ENCODE measurements around the gene FRMD4B.

Gene FRMD4B

GRCh38 chr3:69367586-69367985 is 18.3 kb downstream of the FRMD4B start:
- no peak for DNase-seq (ENCODE audit: low read depth in 3 of 3, low spot score in 1 of 3)

GRCh38 chr3:69364354-69364753 is 21.5 kb downstream of the FRMD4B start:
- no peak for DNase-seq (ENCODE audit: low read depth in 3 of 3, low spot score in 1 of 3)

- no peak for DNase-seq (ENCODE audit: low read depth in 3 of 3, low spot score in 1 of 3)
Observed at GRCh38 chr3:69360690-69361089, 25.2 kb downstream of the FRMD4B start.

- no peak for DNase-seq (ENCODE audit: low read depth in 3 of 3, low spot score in 1 of 3)
Observed at GRCh38 chr3:69359916-69360315, 26.0 kb downstream of the FRMD4B start.

DNA sequence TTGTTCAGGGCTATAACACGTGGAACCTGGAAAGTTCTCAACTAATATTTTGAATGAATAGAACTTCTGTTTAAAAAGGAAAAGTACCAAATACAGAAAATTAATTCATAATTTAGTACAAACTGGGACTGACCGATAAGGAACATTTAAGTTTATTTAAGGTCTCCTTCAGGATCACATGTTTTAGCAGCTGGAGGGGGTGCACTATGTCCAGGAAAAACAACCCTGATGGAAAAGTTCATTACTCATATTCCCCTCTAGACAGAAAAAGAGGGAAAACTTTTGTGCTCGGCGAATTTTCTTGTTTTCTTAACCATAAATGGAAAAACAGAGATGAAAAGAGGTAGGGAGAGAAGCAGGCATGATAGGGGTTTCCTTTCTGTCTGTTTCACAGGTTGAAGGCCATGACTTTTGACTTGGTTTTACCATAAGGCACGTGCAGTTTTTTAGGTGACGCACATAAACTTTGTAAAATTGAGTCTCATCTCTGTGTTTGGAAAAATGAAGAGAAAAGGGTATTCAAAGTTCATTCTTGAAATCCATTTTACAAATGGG is 26.5 kb downstream of the FRMD4B start:
- DNase-seq (ENCODE audit: low read depth in 3 of 3, low spot score in 1 of 3), result no peak

DNA sequence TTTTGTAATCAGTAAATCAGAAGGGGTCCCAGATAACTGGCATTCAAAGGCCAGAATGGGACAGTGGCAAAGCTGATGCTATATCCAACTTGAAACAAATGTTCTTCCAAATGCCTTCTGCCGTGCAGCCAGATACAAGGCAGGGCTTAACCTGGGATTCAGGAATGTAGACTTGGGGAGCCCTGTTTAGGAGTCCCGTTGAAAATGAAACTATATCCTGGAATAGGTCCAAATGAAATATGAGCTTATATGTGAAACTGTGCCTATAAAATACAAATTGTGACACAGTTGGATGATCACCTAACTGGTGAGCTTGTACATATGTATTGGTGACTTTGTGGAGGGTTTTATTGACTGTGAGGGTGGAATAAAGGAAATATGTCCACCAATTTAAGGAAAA is 28.7 kb downstream of the FRMD4B start:
- DNase-seq (ENCODE audit: low read depth in 3 of 3, low spot score in 1 of 3), result no peak

DNA sequence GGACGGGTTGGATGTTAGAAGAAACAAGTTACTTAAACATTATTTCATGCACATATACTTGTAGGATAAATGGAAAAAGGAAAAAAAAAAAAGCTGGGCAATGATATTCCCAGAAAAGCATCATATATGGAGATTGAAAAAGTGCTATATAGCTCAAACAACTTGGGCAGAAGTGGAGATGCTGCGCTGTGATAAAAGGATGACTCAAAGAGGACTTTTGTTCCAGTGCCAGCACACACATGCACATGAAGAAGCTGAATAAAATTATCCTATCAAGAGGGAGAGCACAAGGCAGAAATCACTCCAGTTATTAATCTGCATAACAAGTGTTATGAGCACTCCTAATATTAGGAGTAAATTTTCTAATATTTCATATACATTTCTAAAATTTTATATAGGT is 30.9 kb downstream of the FRMD4B start:
- DNase-seq (ENCODE audit: low read depth in 3 of 3, low spot score in 1 of 3), result no peak

- DNase-seq (ENCODE audit: low read depth in 3 of 3, low spot score in 1 of 3), result no peak
Observed at GRCh38 chr3:69353503-69353902, 32.4 kb downstream of the FRMD4B start.

- DNase-seq (ENCODE audit: low read depth in 3 of 3, low spot score in 1 of 3), result no peak
Observed at GRCh38 chr3:69353088-69353478, 32.8 kb downstream of the FRMD4B start.

DNA sequence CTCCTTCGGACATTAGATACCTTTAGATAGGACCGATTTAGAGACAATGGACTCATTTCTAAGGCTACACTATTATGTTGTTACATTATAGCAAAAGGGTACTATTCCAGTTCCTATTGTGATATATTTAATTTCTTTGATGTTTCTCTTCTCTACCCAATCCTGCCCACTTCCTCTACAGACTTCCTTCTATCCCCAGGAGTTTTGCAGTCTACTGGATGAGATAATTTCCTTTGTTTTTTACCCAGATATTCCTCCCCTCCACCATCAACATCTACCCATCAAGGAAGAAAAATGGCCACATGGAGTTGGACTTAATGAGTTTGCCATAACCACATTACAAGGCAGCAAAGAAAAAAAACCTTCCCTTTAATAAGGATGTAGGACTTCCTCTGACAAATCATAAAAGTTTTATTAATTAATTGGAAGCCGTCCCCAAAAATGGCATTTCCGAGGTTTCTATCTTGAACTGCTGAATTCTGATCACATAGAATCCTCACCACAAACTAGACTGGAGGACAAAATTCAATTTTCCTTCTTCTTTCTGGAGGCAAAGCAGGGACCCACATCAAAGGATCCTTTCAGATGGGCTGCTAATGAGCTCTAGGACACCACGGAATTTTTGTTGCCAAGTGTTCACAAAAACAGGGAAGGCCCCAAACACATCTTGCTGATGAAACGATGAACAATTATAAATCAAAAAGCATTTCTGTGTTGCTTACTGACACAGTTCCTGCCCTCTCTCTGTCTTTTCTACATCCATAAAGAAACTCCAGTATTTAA is 33.4 kb downstream of the FRMD4B start:
- DNase-seq (ENCODE audit: low read depth in 3 of 3, low spot score in 1 of 3), result no peak

- no peak for DNase-seq (ENCODE audit: low read depth in 3 of 3, low spot score in 1 of 3)
Observed at GRCh38 chr3:69343875-69344274, 42.0 kb downstream of the FRMD4B start.

GRCh38 chr3:69342074-69342473 is 43.8 kb downstream of the FRMD4B start:
- no peak for DNase-seq (ENCODE audit: low read depth in 3 of 3, low spot score in 1 of 3)

DNA sequence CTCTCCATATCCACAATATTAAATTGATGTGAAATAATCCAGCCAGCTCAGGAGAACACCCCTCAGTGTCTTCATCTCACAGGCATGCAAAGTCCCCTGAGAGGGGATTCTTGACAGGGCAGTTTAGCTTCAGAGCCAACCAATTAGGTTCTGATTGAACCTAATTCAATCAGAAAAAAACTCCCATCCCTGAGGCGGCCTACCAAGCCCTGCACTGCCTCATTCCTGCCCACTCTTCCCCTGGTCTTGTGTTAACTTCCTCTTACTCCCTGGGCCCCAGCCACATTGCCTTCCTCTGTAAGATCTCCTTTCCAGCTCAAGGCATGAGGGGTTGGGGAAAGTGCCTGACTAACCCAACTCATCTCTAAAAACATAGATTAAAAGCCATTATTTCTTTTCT is 46.1 kb downstream of the FRMD4B start:
- no peak for DNase-seq (ENCODE audit: low read depth in 3 of 3, low spot score in 1 of 3)

DNA sequence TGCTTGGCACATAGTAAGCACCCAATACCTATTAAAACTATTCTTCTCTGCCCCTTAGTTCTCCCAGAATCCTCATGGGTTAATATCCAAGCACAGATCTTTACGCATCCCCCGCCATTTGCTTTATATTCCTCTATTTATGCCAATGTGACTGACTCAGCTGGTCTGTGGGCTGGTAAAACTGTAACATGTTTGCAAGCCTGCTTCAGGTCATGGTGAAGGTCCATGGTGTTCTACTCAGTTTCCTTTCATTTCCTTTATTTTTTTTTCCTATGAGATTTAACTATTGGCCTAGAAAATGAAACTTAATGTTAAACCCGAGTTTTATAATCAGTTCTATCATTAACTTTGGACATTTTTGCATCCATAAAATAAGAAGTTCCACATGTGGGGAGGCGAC is 47.0 kb downstream of the FRMD4B start:
- no peak for DNase-seq (ENCODE audit: low read depth in 3 of 3, low spot score in 1 of 3)

- no peak for DNase-seq (ENCODE audit: low read depth in 3 of 3, low spot score in 1 of 3)
Observed at GRCh38 chr3:69332934-69333333, 53.0 kb downstream of the FRMD4B start.

GRCh38 chr3:69330891-69331400 is 54.9 kb downstream of the FRMD4B start:
- DNase-seq (ENCODE audit: low read depth in 3 of 3, low spot score in 1 of 3), result no peak

DNA sequence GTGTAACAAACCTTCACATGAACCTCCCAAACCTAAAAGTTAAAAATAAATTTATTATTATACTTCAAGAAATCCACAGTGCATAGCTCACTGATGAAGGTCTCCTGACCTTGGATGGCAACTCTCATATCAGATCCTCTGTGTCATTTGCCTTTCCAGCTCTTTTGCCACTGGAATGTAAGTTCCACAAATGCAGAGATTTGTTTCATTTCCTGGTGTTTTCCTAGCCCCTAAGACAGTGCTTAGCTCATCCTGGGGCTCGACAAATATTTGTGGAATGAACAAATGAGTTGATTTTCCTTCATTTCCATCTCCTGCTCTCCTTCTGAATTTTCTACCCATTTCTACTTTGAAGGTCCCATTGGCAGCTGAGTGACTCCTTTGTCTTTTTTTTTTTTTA is 56.0 kb downstream of the FRMD4B start:
- DNase-seq (ENCODE audit: low read depth in 3 of 3, low spot score in 1 of 3), result no peak

- no peak for DNase-seq (ENCODE audit: low read depth in 3 of 3, low spot score in 1 of 3)
Observed at GRCh38 chr3:69328963-69329302, 57.0 kb downstream of the FRMD4B start.

GRCh38 chr3:69328103-69328962 is 57.6 kb downstream of the FRMD4B start:
- DNase-seq (ENCODE audit: low read depth in 3 of 3, low spot score in 1 of 3), result no peak

DNA sequence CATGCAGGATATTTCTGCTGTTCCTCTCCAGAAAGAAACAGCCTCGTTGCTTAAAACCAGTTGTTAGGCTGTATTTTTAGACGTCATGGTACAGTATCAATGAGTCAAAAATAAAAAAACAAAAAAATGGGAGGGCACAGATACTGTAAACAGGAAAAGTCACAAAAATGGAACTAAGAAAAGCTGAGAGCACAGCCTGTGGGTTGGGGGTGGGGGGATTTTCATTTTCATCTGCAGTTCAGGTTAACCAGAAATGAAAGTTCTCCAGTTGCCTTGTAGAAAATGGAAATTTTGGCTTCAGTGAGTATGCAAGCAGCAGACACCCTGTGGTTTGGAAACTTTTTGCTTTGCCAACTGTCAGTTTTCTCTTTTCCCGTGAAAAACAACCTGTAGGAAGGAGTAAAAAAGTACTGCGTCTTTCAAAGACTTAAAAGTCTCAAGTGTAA is 59.0 kb downstream of the FRMD4B start:
- DNase-seq (ENCODE audit: low read depth in 3 of 3, low spot score in 1 of 3), result no peak

- DNase-seq (ENCODE audit: low read depth in 3 of 3, low spot score in 1 of 3), result no peak
Observed at GRCh38 chr3:69325151-69325550, 60.7 kb downstream of the FRMD4B start.

All from stimulated activated CD4-positive, alpha-beta T cell treated with anti-CD3 and anti-CD28 coated beads, TNF-alpha, amount 100 ng/mL, for 1 hour (primary cell).